GM11168 (cell line): ENCODE results near the gene OLFM3.

Experiments
- in situ Hi-C: fragments of 300-500 bp; cut with MboI; formaldehyde crosslinking; loops from one replicate; pipeline ENCODE4 v1.12.0; 2022; ENCODE audit warnings: low sequenced_read_pairs; ENCODE audit not compliant: unreplicated experiment

The OLFM3 gene

DNA sequence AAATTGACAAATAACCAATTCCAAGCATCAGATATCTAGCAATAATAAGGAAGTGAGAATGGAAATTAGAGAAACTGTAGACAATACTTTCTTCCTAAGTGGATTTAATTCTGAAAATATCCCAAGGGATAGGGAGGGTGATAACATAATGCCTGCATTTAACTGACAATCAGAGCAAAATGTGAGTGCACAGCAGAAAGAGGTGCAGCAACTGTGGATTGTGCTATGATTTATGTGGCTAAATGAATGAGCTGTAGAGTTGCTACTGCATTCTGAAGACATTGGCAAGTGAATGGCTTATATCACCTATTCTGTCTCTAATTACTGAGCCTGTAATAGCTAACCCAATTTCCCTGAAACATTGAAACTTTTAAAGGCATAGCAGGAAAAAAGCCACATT is 39.0 kb downstream of the OLFM3 start:
- in situ Hi-C loops: loop anchor here (25.0 kb wide), 1 partner anchor 445 kb away; no protein-coding TSS in a partner anchor

DNA sequence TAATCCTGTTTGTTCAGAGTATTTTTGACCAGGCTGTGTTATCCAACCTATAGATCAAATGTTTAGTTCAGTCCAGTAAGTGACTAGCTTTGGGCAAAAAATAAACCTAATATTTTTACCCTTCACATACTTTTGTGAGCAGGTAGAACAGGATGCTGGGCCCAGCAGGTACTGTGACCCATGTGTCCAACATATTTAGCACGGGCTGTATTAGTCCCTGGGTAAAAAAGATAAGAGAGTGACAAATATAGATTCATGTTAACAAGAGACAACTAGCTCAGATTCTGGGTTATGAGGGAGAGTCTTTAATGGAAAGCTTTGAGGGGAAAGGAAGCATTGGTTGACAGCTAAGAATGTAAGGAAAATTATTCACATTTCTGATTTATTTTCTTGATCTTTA is 43.1 kb downstream of the OLFM3 start:
- in situ Hi-C loops: loop anchor here (25.0 kb wide), 1 partner anchor 441 kb away; no protein-coding TSS in a partner anchor

DNA sequence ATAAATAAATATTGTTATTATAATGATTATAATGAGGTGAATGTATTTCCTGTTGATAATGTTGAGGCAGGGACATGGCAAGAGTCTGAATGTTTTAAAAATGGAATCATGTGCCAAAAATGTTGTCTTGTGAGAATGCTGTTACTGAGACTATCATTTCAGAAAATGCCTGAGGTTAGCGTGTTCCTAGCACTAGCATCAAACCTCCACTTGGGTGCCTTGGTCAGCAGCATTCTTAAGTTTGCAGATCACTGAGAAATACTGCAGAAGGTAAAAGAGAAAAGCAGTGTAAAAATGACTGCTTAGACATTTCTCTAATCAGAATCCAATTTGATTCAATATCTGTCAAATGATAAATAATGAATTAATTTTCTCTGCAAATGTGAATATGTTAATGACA is 50.8 kb downstream of the OLFM3 start:
- in situ Hi-C loops: no loop called here

DNA sequence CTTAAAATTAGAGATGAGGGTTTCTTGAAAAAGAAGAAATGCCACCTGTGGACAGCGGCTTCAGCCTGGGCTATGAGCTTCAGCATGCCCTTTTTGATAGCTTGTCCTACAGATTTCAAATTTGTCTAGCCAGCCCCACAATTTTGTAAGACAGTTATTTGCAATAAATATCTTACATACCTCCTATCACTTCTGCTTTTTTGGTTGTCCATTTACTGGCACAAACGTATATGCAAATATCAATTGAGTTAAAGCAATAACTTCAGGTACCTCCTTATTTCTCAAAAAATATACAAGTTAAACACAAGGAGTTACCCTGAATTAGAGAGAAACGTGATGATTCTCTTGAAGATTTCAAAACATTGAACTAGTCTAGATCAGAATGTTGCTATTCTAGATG is 53.5 kb downstream of the OLFM3 start:
- in situ Hi-C loops: no loop called here

DNA sequence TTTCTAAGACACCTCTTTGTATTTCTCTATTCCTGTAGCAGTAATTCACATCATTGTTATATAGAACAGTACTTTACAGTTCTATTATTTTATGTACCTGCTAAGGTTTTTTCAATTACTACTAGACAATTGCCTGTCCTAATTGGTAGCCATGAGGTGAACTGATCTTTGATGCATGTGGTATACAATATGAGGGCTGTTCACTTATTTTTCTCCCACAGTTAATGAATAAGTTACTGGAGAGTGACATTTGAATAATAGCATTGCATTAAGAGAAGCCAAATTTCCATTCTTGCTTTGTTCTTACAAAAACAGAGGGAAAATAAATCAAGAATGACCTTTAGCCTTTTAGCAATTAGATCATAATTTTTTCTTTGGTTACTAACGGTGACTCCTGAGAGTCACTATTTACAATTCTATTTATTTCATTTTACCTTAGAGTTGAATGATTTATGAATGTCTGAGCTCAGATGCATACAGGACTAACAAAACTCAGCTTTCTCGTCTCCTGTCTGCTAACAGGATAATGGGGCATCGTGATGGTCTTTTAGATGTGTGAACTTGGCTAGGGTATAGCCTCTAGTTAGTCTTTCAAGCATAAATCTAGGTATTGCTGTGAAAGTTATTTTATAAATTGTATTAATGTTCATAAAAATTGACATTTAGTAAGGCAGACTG is 54.1 kb downstream of the OLFM3 start:
- in situ Hi-C loops: no loop called here

DNA sequence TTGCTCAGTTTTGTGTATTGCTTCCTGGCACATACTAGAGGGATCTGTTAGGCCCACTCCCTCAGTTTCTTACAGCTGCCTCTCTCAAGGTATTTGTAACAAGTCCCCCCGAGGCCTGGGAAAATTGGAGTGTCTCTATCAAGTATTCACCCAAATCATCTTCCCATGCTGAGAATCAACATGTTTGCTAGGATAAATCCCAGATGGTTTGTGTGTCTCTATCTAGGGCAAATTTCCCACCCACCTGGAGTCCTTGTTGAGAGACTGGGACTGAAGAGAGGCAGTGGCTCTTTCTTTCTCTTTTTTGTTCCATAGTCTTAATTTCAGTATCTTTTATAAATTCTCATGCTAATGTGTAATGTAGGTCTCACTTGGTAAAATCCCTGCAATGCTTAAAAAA is 58.0 kb downstream of the OLFM3 start:
- in situ Hi-C loops: no loop called here

DNA sequence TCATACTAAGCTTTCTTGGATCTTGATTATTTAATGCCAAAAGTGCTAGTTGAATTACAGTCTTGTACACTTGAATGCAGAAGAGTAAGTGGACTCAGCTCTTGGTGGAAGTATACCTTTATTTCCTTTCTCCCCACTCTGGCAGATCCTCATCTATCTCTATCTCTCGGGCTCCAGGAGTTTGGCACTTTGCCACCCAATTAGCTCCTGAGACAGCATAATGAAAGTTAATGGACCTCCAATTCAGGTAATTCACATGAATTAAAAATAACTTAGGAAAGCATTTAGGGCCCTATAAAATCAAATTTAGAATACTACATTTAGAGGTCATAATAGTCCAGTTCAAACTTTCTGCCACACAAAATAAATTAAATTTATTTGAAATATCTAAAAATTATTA is 67.4 kb downstream of the OLFM3 start:
- in situ Hi-C loops: no loop called here

DNA sequence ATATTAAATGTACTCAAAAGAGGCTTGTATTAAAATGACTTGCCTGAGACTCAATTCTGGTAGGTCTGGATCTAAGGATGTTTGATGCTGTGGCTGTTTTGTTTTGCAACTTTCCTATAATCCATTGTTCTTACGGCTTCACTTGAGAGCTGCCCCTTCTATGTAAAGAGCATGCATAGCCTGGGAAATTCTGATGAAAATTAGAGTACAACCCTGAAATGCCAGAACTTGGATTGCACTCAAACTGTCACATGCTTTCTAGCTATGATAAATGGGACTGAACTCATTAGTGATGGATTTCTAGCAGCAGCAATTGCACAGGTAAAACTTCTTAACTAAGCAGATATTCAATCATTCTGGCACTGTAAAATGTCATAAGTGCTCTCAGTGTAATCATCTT is 67.9 kb downstream of the OLFM3 start:
- in situ Hi-C loops: no loop called here

DNA sequence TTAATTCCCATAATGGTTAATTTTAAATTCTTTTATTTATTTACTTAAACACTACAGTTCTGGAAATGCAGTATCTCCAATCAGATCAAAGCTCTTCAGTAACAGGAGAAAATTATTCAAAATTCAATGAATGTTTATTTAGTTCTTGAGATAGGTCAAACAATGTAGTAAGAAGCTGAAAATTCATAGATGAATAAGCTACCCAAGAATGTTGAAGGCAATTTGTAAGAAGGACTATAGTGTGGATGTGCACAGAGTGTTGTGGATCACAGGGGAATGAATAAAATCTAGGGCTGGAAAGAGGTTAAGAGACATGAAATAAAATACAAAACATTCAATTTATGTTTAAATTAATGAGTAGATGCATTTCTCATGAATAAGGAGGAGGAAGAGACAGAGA is 72.0 kb downstream of the OLFM3 start:
- in situ Hi-C loops: no loop called here

DNA sequence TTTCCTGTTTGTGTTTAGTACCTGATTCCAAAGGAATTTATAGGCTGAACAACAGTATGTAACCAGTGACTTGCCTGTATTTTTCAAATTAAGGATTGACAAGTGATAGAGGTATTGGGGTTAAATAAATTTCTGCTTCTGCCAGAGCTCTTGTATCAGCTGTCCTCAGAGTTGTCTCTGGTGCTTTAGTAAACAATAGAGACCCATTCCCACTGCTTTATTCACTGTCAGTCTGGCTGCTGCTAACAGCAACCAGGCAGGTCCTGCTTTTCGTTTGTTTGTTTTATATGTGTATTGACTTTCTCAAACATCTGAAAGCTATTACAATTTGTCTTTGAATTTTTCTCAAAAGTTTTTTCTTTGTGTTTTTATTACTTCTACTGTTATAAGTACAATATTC is 76.1 kb downstream of the OLFM3 start:
- in situ Hi-C loops: no loop called here

DNA sequence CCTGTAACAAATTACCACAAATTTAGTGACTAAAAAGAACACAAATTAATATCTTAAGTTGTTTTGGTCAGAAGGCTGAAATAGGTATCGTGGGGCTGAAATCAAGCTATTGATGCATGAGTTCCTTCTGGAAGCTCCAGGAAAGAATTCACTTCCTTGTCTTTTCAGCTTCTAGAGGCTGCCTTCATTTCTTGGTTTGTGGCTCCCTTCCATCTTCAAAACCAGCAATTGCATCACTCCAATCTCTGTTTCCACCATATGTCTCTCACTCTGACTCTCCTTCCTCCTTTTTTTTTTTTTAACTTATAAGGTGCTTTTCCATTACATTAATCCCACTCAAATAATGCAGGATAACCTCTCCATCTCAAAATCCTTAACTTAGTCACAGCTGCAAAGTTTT is 78.4 kb downstream of the OLFM3 start:
- in situ Hi-C loops: no loop called here

DNA sequence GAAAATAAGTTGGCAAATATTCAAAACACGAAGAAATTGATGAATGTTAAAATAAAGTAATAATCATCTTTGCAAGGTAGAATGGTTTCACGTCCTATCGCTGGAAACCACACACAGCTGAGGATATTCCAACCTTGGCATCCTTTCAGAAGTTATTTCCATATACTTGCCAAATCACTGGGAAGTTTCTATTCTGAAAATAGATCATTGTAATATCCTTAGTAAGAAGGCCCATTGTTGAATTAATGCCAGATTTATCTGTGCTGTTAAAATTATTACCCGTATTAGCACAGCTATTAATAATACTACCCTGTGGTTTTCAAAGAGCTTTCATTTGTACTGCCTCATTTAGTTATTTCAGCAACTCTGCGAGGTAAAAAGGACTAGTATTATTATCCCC is 81.1 kb downstream of the OLFM3 start:
- in situ Hi-C loops: no loop called here

DNA sequence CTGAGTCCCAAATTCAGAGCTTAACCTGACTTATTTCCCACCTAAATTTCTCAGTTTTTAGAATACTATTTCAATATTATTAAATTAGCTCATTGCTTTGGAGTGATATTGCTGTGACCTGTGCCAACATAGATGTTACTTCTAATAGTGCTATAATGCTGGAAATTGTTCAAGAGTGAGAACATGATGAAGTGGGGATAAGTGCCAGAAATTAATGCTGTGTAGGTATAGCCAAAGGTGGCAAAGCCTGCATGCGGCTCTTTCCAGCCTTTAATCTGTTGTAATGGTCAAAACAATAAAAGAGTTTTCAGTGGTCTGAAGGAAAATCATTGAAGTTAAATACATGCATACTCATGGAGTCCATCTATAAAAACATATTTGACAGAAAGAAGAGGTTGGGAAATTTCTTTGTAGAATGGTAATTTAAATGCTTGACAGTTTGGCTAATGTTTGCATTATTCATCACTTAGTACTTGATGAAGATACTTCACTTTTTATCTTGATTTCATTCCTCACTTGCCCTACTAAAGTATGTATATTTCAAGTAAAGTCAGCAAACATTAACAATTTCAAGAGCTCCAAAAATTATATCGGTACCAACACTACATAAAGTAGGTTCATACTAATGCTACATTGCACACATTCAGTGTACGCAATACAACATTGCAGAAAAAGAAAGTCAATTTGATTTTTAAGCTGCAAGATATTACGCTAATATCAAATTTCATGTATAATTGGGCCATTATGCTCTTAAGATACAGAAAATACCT is 82.1 kb downstream of the OLFM3 start:
- in situ Hi-C loops: no loop called here

DNA sequence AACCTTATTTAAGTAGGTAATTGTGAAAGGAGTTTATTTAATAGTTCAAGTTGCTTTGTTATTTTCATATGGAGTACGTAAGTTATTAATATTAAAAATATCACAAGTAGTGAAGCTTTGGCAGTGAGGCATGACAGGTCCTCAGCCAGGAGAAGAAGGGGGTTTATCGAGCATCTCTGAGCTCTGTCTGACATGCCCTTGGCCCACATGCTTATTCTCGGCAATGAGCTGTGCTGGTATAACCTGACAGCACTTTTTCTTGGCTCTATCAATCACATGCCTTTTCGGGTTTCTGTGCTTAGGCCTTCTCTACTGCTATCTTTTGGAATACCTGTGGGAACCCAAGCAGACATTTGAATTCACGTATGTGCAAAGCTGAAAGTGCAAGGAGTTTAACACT is 84.8 kb downstream of the OLFM3 start:
- in situ Hi-C loops: no loop called here

DNA sequence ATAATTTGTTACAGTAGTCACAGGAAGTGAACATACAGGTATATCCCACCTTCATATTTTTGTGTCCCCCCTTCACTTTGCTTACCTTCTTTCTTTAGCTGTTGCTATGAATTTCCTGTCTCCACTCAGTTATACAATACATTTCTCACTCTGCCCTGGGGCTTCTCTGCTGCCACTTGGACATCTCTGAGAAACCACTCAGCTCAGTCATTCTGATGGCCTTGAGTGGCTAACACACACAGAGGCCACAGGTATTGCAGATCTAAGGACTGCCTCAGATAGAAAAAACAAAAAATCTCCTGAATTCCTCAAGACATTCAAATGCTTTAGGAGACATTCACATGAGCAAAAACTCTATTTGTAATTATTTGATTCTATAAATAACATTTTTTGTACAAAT is 87.7 kb downstream of the OLFM3 start:
- in situ Hi-C loops: no loop called here

DNA sequence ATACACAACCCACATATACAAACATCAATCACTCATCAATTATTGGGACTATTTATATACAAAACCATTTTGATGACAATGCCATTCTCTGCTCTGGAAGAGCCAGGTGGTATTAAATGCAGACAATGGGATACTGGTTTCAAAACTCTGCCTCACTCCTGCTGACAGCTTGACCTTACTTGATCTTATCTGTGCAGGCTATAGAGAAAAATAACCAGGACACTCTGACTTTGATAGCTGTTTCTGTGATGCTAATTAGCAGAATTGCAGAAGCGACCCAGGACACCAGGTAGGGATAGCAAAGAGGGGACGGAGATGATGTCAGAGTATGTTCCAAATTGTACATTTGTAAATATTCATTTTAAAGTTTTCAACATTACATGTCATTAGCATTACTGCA is 89.5 kb downstream of the OLFM3 start:
- in situ Hi-C loops: no loop called here

DNA sequence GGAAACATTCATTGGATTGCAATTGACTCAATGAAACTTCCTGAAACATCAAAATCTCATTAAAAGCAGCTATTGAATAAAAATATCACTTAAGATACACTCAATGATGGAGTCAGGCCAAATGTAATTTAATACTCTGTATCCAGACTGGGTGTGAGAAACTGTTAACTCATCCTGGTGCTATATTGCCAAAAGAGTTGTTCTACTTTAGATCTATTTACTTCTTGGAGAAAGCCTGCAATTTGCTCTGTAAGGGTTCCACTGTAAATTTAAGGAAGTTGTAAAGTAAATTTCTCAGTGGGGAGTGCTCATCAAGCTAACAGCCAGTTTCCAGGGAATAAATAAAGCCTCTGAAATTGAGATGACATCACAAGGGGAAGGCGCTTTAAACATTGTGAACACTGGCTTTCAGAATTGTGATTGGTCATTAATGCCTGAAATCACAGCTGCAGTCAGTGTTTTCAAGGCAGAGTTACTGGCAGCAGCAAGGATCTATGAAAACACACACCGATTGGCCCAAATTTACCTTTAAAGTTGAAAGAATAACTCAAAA is 91.4 kb downstream of the OLFM3 start:
- in situ Hi-C loops: no loop called here

DNA sequence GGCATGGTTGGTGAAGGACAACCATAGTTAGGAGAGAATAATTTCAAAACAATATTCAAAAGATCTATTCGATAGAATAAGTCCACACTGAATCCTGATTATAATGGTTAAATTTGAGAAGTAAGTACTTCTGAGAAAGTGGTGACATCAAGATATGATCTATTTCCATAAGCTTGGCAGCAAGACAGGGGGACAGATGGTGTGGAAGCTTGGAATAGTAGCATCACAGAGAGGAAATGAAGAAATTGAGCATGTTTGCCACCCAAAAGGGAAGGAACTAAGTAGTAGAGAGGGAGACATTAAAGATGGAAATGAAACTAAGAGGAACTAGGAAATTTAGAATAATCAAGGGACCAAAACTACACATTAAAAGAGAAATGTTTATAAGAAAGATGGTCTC is 94.5 kb downstream of the OLFM3 start:
- in situ Hi-C loops: no loop called here

DNA sequence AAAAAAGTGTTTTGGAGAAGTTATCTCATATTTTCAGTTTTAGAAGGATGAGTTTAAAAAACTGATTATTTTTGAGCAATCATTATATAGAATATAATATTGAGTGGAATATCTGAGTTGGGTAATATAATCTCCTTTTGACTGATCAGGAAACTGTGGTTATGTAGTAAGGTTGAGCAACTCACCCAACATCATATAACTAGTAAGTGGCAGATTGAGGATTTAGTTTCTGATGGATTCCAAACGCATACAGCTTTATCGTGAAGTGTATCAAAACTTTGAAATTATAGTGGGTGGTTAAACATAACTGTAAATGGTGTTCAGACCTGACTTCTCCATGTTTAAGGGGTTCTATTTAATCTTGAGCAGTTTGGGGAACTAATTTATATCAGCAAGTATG is 98.6 kb downstream of the OLFM3 start:
- in situ Hi-C loops: no loop called here

DNA sequence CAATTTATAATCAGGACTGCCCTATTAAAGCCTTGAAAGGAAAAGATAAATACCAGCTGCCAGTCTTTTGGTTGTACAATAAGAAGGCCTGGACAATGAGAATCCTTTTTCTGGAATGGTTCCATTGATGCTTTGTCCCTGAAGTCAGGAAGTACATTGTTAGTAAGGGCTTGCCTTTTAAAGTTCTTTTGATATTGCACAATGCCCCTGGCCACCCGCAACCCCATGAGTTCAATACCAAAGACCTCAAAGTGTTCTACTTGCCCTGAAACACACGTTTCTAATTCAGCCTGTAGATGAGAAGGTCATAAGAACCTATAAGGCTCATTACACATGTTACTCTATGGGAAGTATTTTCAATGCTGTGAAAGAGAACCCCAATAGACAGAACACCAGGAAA is 112.1 kb downstream of the OLFM3 start:
- in situ Hi-C loops: no loop called here

DNA sequence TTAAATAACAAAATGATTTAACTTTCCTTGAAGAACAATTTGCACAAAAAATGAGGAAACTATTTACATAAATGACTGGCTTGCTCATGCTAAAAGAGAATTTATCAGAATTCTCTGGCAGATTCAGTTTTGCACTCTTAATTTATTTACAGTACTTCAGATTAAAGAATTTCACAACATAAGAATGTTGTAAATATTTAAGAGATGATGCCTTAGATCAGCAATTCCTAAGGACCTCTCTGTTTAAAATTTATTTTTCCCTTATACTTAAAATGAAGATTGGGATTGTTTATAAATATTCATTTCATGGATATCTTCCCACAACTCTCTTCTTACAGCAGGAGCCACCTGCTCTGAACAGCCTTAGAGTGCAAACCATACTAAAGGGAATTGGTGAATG is 120.8 kb downstream of the OLFM3 start:
- in situ Hi-C loops: no loop called here

DNA sequence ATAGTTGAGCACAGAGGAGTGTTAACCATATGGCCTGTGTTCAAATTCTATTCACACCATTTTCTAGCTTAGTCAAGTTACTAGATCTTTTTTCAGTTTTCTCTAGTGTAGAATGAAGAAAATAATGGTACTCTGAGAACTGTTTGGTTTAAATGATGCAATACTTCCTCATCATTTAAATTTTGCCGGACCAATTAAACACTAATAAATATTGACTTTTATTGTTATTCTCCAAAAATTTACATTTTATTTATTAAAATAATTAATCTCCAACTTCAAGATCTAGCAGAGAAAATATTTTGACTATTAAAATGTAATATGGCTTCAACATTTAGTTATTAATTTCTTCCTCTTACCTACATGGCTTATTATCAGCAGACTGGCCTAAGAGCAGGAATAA is 123.1 kb downstream of the OLFM3 start:
- in situ Hi-C loops: no loop called here
